Measurements from ENCODE around the gene CDC42EP5.
A peak's percentile ranks its signal among the peaks of the same experiment; 100 is the strongest.
"Not testable (repeated sequence)": the region's sequence is repeated elsewhere in the genome, so short reads cannot be mapped to it uniquely, and the experiment has no call there.

CDC42EP5 gene

GRCh38 chr19:54473071-54473891 is at the start of gene CDC42EP5:
CDC42EP5 (minus strand) TSS chr19:54473296; CDS start chr19:54465547, 7,749 bp downstream.
- Histone ChIP-seq H3K9ac (ENCODE audit: low read length) (peak within 1 kb of the TSS; percentile 83), H3K4me3 (ENCODE audit: low read length) (peak within 1 kb of the TSS; percentile 7), H3K27me3 (ENCODE audit: control insufficient read depth, insufficient read depth, low read length) (peaks cover 8% of the 10 kb centered on the region)

GRCh38 chr19:54521860-54522513 is 48.9 kb upstream of the CDC42EP5 start:
- Histone ChIP-seq H3K4me1 (ENCODE audit: control insufficient read depth, insufficient read depth, low read length) (no peaks in the 10 kb centered on the region), H3K9ac (ENCODE audit: low read length) (no peak overlapping the region), H3K27me3 (ENCODE audit: control insufficient read depth, insufficient read depth, low read length) (no peaks in the 10 kb centered on the region), H3K36me3 (ENCODE audit: control insufficient read depth, insufficient read depth, low read length) (no peaks in the 10 kb centered on the region), H3K4me3 (ENCODE audit: low read length) (no peak overlapping the region), H3K9me3 (ENCODE audit: control insufficient read depth, low read length) (no peaks in the 10 kb centered on the region)

More at GRCh38 chr19:54473071-54473891, at the start of gene CDC42EP5:
- Histone ChIP-seq H3K4me1 (ENCODE audit: control insufficient read depth, insufficient read depth, low read length) (peaks cover 31% of the 10 kb centered on the region), H3K36me3 (ENCODE audit: control insufficient read depth, insufficient read depth, low read length) (no peaks in the 10 kb centered on the region), H3K9me3 (ENCODE audit: control insufficient read depth, low read length) (no peaks in the 10 kb centered on the region)

- Histone ChIP-seq H3K4me1 (ENCODE audit: control insufficient read depth, insufficient read depth, low read length) (no peaks in the 10 kb centered on the region), H3K4me3 (ENCODE audit: low read length) (no peak overlapping the region), H3K9ac (ENCODE audit: low read length) (no peak overlapping the region), H3K9me3 (ENCODE audit: control insufficient read depth, low read length) (no peaks in the 10 kb centered on the region), H3K27me3 (ENCODE audit: control insufficient read depth, insufficient read depth, low read length) (no peaks in the 10 kb centered on the region), H3K36me3 (ENCODE audit: control insufficient read depth, insufficient read depth, low read length) (no peaks in the 10 kb centered on the region)
Observed at GRCh38 chr19:54521022-54521859, 48.1 kb upstream of the CDC42EP5 start.

GRCh38 chr19:54518844-54519243 is 45.7 kb upstream of the CDC42EP5 start:
- no peaks in the 10 kb centered on the region for H3K36me3 ChIP-seq (ENCODE audit: control insufficient read depth, insufficient read depth, low read length)
- H3K27me3 ChIP-seq (ENCODE audit: control insufficient read depth, insufficient read depth, low read length): no peaks in the 10 kb centered on the region
- no peaks in the 10 kb centered on the region for H3K4me1 ChIP-seq (ENCODE audit: control insufficient read depth, insufficient read depth, low read length)
- H3K9ac ChIP-seq (ENCODE audit: low read length): no peak overlapping the region
- H3K9me3 ChIP-seq (ENCODE audit: control insufficient read depth, low read length): no peaks in the 10 kb centered on the region
- H3K4me3 ChIP-seq (ENCODE audit: low read length): no peak overlapping the region

GRCh38 chr19:54517483-54517882 is 44.4 kb upstream of the CDC42EP5 start:
- no peak overlapping the region for H3K9ac ChIP-seq (ENCODE audit: low read length)
- H3K27me3 ChIP-seq (ENCODE audit: control insufficient read depth, insufficient read depth, low read length): no peaks in the 10 kb centered on the region
- H3K4me3 ChIP-seq (ENCODE audit: low read length): no peak overlapping the region
- H3K4me1 ChIP-seq (ENCODE audit: control insufficient read depth, insufficient read depth, low read length): no peaks in the 10 kb centered on the region
- H3K36me3 ChIP-seq (ENCODE audit: control insufficient read depth, insufficient read depth, low read length): no peaks in the 10 kb centered on the region
- no peaks in the 10 kb centered on the region for H3K9me3 ChIP-seq (ENCODE audit: control insufficient read depth, low read length)

GRCh38 chr19:54515156-54515555 is 42.1 kb upstream of the CDC42EP5 start:
- Histone ChIP-seq H3K36me3 (ENCODE audit: control insufficient read depth, insufficient read depth, low read length) (no peaks in the 10 kb centered on the region), H3K27me3 (ENCODE audit: control insufficient read depth, insufficient read depth, low read length) (no peaks in the 10 kb centered on the region), H3K4me1 (ENCODE audit: control insufficient read depth, insufficient read depth, low read length) (no peaks in the 10 kb centered on the region), H3K9me3 (ENCODE audit: control insufficient read depth, low read length) (no peaks in the 10 kb centered on the region), H3K4me3 (ENCODE audit: low read length) (no peak overlapping the region), H3K9ac (ENCODE audit: low read length) (no peak overlapping the region)

GRCh38 chr19:54509200-54509940 is 36.3 kb upstream of the CDC42EP5 start:
- not testable (repeated sequence) for H3K36me3 ChIP-seq (ENCODE audit: control insufficient read depth, insufficient read depth, low read length); H3K9ac ChIP-seq (ENCODE audit: low read length); H3K4me3 ChIP-seq (ENCODE audit: low read length); H3K27me3 ChIP-seq (ENCODE audit: control insufficient read depth, insufficient read depth, low read length); H3K9me3 ChIP-seq (ENCODE audit: control insufficient read depth, low read length)
- peaks cover 11% of the 10 kb centered on the region for H3K4me1 ChIP-seq (ENCODE audit: control insufficient read depth, insufficient read depth, low read length)

GRCh38 chr19:54508487-54508886 is 35.4 kb upstream of the CDC42EP5 start:
- H3K4me3 ChIP-seq (ENCODE audit: low read length); H3K9me3 ChIP-seq (ENCODE audit: control insufficient read depth, low read length); H3K9ac ChIP-seq (ENCODE audit: low read length); H3K36me3 ChIP-seq (ENCODE audit: control insufficient read depth, insufficient read depth, low read length); H3K27me3 ChIP-seq (ENCODE audit: control insufficient read depth, insufficient read depth, low read length): not testable (repeated sequence)
- H3K4me1 ChIP-seq (ENCODE audit: control insufficient read depth, insufficient read depth, low read length): peaks cover 11% of the 10 kb centered on the region

GRCh38 chr19:54507824-54508223 is 34.7 kb upstream of the CDC42EP5 start:
- no peaks in the 10 kb centered on the region for H3K27me3 ChIP-seq (ENCODE audit: control insufficient read depth, insufficient read depth, low read length)
- peaks cover 11% of the 10 kb centered on the region for H3K4me1 ChIP-seq (ENCODE audit: control insufficient read depth, insufficient read depth, low read length)
- H3K36me3 ChIP-seq (ENCODE audit: control insufficient read depth, insufficient read depth, low read length): no peaks in the 10 kb centered on the region
- no peaks in the 10 kb centered on the region for H3K9me3 ChIP-seq (ENCODE audit: control insufficient read depth, low read length)
- H3K4me3 ChIP-seq (ENCODE audit: low read length): no peak overlapping the region
- H3K9ac ChIP-seq (ENCODE audit: low read length): no peak overlapping the region

GRCh38 chr19:54507038-54507717 is 34.1 kb upstream of the CDC42EP5 start:
- not testable (repeated sequence) for H3K9me3 ChIP-seq (ENCODE audit: control insufficient read depth, low read length); H3K36me3 ChIP-seq (ENCODE audit: control insufficient read depth, insufficient read depth, low read length); H3K4me3 ChIP-seq (ENCODE audit: low read length); H3K9ac ChIP-seq (ENCODE audit: low read length); H3K27me3 ChIP-seq (ENCODE audit: control insufficient read depth, insufficient read depth, low read length)
- H3K4me1 ChIP-seq (ENCODE audit: control insufficient read depth, insufficient read depth, low read length): peaks cover 11% of the 10 kb centered on the region

GRCh38 chr19:54506079-54506478 is 33.0 kb upstream of the CDC42EP5 start:
- Histone ChIP-seq H3K4me3 (ENCODE audit: low read length) (no peak overlapping the region), H3K9me3 (ENCODE audit: control insufficient read depth, low read length) (no peaks in the 10 kb centered on the region), H3K27me3 (ENCODE audit: control insufficient read depth, insufficient read depth, low read length) (no peaks in the 10 kb centered on the region), H3K9ac (ENCODE audit: low read length) (no peak overlapping the region), H3K36me3 (ENCODE audit: control insufficient read depth, insufficient read depth, low read length) (no peaks in the 10 kb centered on the region), H3K4me1 (ENCODE audit: control insufficient read depth, insufficient read depth, low read length) (peaks cover 11% of the 10 kb centered on the region)

All from mucosa of stomach (tissue), 1 donor.